Upper lobe of left lung (tissue), 6 donors: ENCODE data around the gene FTL. TPM values are rescaled to one million over a fixed set of nuclear protein-coding genes. Genes with fewer than 3 reads are reported as not detected.

Source experiments
- ATAC-seq, 2 donors: fragments of 200-7000 bp; cut with Tn5 transposase; one replicate each; pipeline ENCODE4 v1.9.1; 2022; ENCODE audit warnings: mild to moderate bottlenecking in 2 of 2, moderate library complexity in 2 of 2; ENCODE audit not compliant: low FRiP score in 2 of 2
- DNase-seq, 2 donors: peaks; one replicate each; pipeline ENCODE4 v3.0.0-alpha.2; 2019 to 2020
- H3K27ac ChIP-seq, 4 donors: fragments of 200-600 bp; sonication (generic); one replicate each; pipeline ENCODE4 v1.5.1; 2016 to 2019
- H3K27me3 ChIP-seq, 4 donors: fragments of 200-600 bp; sonication (generic); one replicate each; pipeline ENCODE4 v1.5.1; 2017 to 2019
- H3K36me3 ChIP-seq, 4 donors: fragments of 200-600 bp; sonication (generic); one replicate each; pipeline ENCODE4 v1.5.1; 2016 to 2019
- H3K4me1 ChIP-seq, 4 donors: fragments of 200-600 bp; sonication (generic); one replicate each; pipeline ENCODE4 v1.5.1; 2018 to 2019
- H3K4me3 ChIP-seq, 4 donors: fragments of 200-600 bp; sonication (generic); one replicate each; pipeline ENCODE4 v1.5.1; 2017 to 2019; ENCODE audit warnings: mild to moderate bottlenecking in 2 of 4, moderate library complexity in 1 of 4
- H3K9me3 ChIP-seq, 4 donors: fragments of 200-600 bp; sonication (generic); one replicate each; pipeline ENCODE4 v1.5.1; 2018 to 2019
- EP300 ChIP-seq, 4 donors: sonication (generic); formaldehyde crosslinking; IDR thresholded peaks; one replicate each; pipeline ENCODE4 v1.5.1; 2017; ENCODE audit warnings: antibody characterized with exemption in 4 of 4, control low read depth in 2 of 4
- POLR2A ChIP-seq, 4 donors: fragments of 450-650 bp; IDR thresholded peaks; one replicate each; pipeline ENCODE4 v1.5.1; 2016 to 2017; ENCODE audit warnings: antibody characterized with exemption in 4 of 4, mild to moderate bottlenecking in 2 of 4
- POLR2AphosphoS5 ChIP-seq, 2 donors: sonication (generic); formaldehyde crosslinking; IDR thresholded peaks; one replicate each; pipeline ENCODE4 v1.5.1; 2017; ENCODE audit warnings: antibody characterized with exemption in 2 of 2
- WGBS, 2 donors: methylation state at CpG; one replicate each; pipeline ENCODE4 v1.1.5; 2017 to 2018; 5-methylcytosine and 5-hydroxymethylcytosine counted together
- total RNA-seq, 6 donors: library from RNA; depleted of rRNA in 4 of 6; stranded (reverse); fragments of >200 nt in 4 of 6; gene quantifications; one replicate each; pipeline versions ENCODE4 v1.1.0 to v1.2.1, GENCODE V29; 2016 to 2021
- TF ChIP-seq, protein P1 (sequence below), 6 experiments: fragments of 450-650 bp in 4 of 6; fragments of 200-600 bp in 2 of 6; sonication (generic) in 2 of 6; IDR thresholded peaks; one replicate each; pipeline ENCODE4 v1.5.1; 2016 to 2019; ENCODE audit warnings: antibody characterized with exemption in 6 of 6
- donor health status: DM: no; HTN: no; CAD: no; lungs with moderate emphysema.
- donor health status: DM: no; HTN: yes; CAD: no; lungs with severe emphysema.

The FTL gene
- total RNA-seq, 6 donors from 2014 or later = 5,928 to 23,282 (median 11,982) TPM

- DNase-seq (no peak), ATAC-seq (no peak)
- peak overlapping the region; percentile 88 to 98 (median 90) for H3K27ac ChIP-seq
- no peaks in the 10 kb centered on the region for H3K27me3 ChIP-seq
- no peaks in the 10 kb centered on the region for H3K9me3 ChIP-seq
- WGBS, 2 donors = 64 to 71% methylated on average over 4 of the region's 4 CpGs
- H3K36me3 ChIP-seq = peaks cover 13 to 66% (median 42%) of the 10 kb centered on the region in 4 donors
- H3K4me3 ChIP-seq = peak overlapping the region in 1 of 4 donors; percentile 80
- peaks cover 39 to 53% (median 41%) of the 10 kb centered on the region in 4 donors for H3K4me1 ChIP-seq
- TF ChIP-seq, protein P1, sequence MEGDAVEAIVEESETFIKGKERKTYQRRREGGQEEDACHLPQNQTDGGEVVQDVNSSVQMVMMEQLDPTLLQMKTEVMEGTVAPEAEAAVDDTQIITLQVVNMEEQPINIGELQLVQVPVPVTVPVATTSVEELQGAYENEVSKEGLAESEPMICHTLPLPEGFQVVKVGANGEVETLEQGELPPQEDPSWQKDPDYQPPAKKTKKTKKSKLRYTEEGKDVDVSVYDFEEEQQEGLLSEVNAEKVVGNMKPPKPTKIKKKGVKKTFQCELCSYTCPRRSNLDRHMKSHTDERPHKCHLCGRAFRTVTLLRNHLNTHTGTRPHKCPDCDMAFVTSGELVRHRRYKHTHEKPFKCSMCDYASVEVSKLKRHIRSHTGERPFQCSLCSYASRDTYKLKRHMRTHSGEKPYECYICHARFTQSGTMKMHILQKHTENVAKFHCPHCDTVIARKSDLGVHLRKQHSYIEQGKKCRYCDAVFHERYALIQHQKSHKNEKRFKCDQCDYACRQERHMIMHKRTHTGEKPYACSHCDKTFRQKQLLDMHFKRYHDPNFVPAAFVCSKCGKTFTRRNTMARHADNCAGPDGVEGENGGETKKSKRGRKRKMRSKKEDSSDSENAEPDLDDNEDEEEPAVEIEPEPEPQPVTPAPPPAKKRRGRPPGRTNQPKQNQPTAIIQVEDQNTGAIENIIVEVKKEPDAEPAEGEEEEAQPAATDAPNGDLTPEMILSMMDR (IDR thresholded peaks at IDR 0.05) = no peak
- TF ChIP-seq POLR2AphosphoS5 (IDR thresholded peaks at IDR 0.05) (no peak), EP300 (IDR thresholded peaks at IDR 0.05) (no peak), POLR2A (IDR thresholded peaks at IDR 0.05) (no peak)
These were observed 3.1 kb downstream of the FTL start for GRCh38 chr19:48968179-48968661.

GRCh38 chr19:48968813-48969218 lies 3.7 kb downstream of the FTL start:
- no peak for ATAC-seq
- peak in 1 of 2 donors; percentile 61 for DNase-seq
- Histone ChIP-seq H3K27me3 (no peaks in the 10 kb centered on the region), H3K4me1 (peaks cover 33 to 47% (median 35%) of the 10 kb centered on the region in 4 donors), H3K27ac (peak overlapping the region in 3 of 4 donors; percentile 88 to 98 (median 93)), H3K9me3 (no peaks in the 10 kb centered on the region), H3K4me3 (no peak overlapping the region), H3K36me3 (peaks cover 15 to 72% (median 48%) of the 10 kb centered on the region in 4 donors)
- TF ChIP-seq EP300 (IDR thresholded peaks at IDR 0.05) (no peak), POLR2AphosphoS5 (IDR thresholded peaks at IDR 0.05) (no peak), POLR2A (IDR thresholded peaks at IDR 0.05) (no peak)
- TF ChIP-seq, protein P1 (IDR thresholded peaks at IDR 0.05) = no peak
- 82 to 87% methylated on average over 8 to 15 of the region's 15 CpGs for WGBS, 2 donors

DNA sequence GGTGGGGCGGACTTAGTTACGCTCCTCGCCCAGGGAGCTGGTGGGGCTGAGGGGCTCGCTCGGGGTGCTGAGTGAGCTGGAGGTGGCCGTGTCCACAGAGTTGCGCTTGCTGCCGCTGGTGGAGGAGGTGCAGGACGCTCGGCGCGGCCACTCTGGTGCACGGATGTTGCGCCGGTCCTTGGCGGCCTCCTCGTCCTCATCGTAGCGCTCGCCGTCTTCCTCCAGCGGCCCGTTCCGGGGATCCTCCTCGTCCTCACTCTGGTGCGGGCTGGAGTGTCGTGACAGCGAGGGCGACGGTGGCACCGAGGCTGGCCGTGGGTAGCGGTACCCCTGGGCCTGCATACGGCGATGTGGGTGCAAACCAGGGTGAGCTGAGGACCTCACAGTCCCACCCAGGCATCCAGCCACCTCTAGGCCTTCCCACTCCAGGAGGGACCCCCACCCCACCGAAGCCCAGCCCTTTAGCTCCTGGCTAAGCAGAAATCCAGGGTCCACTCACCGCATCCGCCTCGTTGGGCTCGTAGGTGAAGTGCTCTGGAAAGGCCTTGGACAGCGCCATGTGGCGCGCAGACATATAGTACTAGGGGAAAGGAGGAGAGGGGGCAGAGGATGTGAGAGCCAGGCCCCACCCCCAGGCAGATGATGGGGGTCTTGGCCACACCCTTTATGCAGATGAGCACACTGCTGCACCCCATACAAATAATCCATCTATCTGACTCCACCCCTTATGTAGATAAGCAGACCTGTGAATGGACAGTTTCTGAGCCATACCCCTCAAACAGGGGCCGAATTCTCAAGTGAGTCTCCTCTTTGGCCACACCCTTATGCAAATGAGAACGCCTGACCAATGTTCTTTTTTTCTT lies 4.4 kb downstream of the FTL start:
- 94 to 96% methylated on average over 42 to 44 of the region's 45 CpGs for WGBS, 2 donors
- DNase-seq = peak in 1 of 2 donors; percentile 87
- no peak for ATAC-seq
- no peaks in the 10 kb centered on the region for H3K9me3 ChIP-seq
- H3K4me3 ChIP-seq = no peak overlapping the region
- peaks cover 21 to 79% (median 55%) of the 10 kb centered on the region in 4 donors for H3K36me3 ChIP-seq
- peak overlapping the region in 1 of 4 donors; percentile 88 for H3K27ac ChIP-seq
- TF ChIP-seq POLR2A (IDR thresholded peaks at IDR 0.05) (no peak), POLR2AphosphoS5 (IDR thresholded peaks at IDR 0.05) (no peak), EP300 (IDR thresholded peaks at IDR 0.05) (no peak)
- TF ChIP-seq, protein P1 (IDR thresholded peaks at IDR 0.05) = no peak
- H3K4me1 ChIP-seq = peaks cover 26 to 41% (median 28%) of the 10 kb centered on the region in 4 donors
- no peaks in the 10 kb centered on the region for H3K27me3 ChIP-seq

- Histone ChIP-seq H3K4me3 (no peak overlapping the region), H3K4me1 (peaks cover 22 to 37% (median 24%) of the 10 kb centered on the region in 4 donors), H3K27ac (peak overlapping the region in 1 of 4 donors; percentile 64), H3K9me3 (no peaks in the 10 kb centered on the region), H3K27me3 (no peaks in the 10 kb centered on the region), H3K36me3 (peaks cover 21 to 83% (median 58%) of the 10 kb centered on the region in 4 donors)
- TF ChIP-seq EP300 (IDR thresholded peaks at IDR 0.05) (no peak), POLR2A (IDR thresholded peaks at IDR 0.05) (no peak), POLR2AphosphoS5 (IDR thresholded peaks at IDR 0.05) (no peak)
- TF ChIP-seq, protein P1 (IDR thresholded peaks at IDR 0.05) = no peak
- peak in 1 of 2 donors; percentile 69 for DNase-seq
- 91 to 93% methylated on average over 23 of the region's 23 CpGs for WGBS, 2 donors
- ATAC-seq = no peak
These were observed 5.1 kb downstream of the FTL start for GRCh38 chr19:48970139-48970766.
